Measurements from ENCODE around the gene MCHR2.

DNA sequence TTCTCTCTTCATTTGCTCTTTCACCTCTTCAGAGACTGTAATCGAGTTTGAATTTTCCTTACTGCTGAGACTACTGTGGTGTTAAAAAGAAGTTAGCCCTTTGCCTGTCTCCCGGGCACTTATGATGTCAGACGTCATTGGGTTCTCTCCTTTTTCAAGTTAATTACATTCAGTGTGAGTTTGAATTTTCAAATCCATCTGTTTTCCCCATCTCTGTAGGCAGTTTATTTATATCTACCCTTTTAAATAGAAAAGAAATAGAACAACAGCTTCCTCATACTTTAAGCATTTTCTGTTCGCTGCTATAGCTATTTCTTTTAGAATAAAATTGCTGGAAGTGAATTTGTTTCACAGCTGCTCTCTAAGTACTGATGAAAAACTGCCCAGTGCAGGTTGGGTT is 81.4 kb downstream of the MCHR2 start:
- TF ChIP-seq, protein P1, sequence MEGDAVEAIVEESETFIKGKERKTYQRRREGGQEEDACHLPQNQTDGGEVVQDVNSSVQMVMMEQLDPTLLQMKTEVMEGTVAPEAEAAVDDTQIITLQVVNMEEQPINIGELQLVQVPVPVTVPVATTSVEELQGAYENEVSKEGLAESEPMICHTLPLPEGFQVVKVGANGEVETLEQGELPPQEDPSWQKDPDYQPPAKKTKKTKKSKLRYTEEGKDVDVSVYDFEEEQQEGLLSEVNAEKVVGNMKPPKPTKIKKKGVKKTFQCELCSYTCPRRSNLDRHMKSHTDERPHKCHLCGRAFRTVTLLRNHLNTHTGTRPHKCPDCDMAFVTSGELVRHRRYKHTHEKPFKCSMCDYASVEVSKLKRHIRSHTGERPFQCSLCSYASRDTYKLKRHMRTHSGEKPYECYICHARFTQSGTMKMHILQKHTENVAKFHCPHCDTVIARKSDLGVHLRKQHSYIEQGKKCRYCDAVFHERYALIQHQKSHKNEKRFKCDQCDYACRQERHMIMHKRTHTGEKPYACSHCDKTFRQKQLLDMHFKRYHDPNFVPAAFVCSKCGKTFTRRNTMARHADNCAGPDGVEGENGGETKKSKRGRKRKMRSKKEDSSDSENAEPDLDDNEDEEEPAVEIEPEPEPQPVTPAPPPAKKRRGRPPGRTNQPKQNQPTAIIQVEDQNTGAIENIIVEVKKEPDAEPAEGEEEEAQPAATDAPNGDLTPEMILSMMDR (conservative IDR thresholded peaks at IDR 0.05; ENCODE audit: low read depth, low read length), result no peak
- TF ChIP-seq EZH2 (IDR thresholded peaks at IDR 0.05; ENCODE audit: borderline replicate concordance, low read depth, low read length, poor library complexity, severe bottlenecking), result no peak

Data from A673 (cell line).